Measurements from ENCODE around the gene GIGYF2. TPM values are rescaled to one million over a fixed set of nuclear protein-coding genes. Genes with fewer than 3 reads are reported as not detected.

GIGYF2 gene
- total RNA-seq, 1 experiment from 2014 or later, result 60.6 TPM

DNA sequence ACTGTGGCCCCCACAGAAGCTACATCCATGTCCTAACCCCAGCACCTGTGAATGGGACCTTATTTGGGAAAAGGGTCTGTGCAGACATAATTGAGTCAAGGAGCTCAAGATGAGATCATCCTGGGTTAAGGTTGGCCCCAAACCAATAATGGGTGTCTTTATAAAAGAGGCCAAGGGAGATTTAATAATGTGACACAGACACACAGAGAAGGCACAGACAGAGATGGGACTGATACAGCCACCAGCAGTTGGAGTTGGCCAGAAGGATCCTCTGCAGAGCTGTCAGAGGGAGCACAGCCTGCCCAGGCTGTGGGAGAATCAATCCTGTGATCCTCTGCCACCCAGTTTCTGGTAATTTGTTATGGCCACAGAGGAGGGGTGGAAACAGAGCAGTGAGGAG is 199.0 kb downstream of the GIGYF2 start:
- Histone ChIP-seq H3K27ac (ENCODE audit: low read depth, low read length) (no peak overlapping the region), H3K79me2 (ENCODE audit: insufficient read depth, low read length) (no peaks in the 10 kb centered on the region), H3K9me2 (ENCODE audit: insufficient read depth) (no peaks in the 10 kb centered on the region), H3K9me3 (ENCODE audit: control insufficient read depth in 1 of 2, insufficient read depth in 1 of 2, low read depth in 1 of 2, low read length in 2 of 2) (no peaks in the 10 kb centered on the region), H3K4me3 (replicated peaks in 1 of 2; ENCODE audit: low read depth in 1 of 2, low read length in 2 of 2) (no peak overlapping the region), H3K36me3 (ENCODE audit: control insufficient read depth in 1 of 2, insufficient read depth in 2 of 2, low read length in 2 of 2) (no peaks in the 10 kb centered on the region), H4K20me1 (ENCODE audit: insufficient read depth) (no peaks in the 10 kb centered on the region), H3K9ac (ENCODE audit: low read length) (no peak overlapping the region), H2AFZ (ENCODE audit: low read depth, low read length, poor library complexity, severe bottlenecking) (no peak overlapping the region), H3K4me1 (ENCODE audit: control insufficient read depth in 1 of 2, insufficient read depth in 2 of 2, low read length in 2 of 2) (peaks cover 11 to 29% of the 10 kb centered on the region in 2 experiments), H3K27me3 (ENCODE audit: insufficient read depth, low read length) (no peaks in the 10 kb centered on the region), H3K4me2 (ENCODE audit: low read length) (no peak overlapping the region)
- no TSS peak for BruUV-seq (replicated peaks)
- POLR2A ChIA-PET, result no interaction called here
- CTCF ChIA-PET, result no interaction called here
- DNase-seq (ENCODE audit: low read depth, low spot score), result no peak
- intact Hi-C loops (cut with micrococcal nuclease), result no loop called here
- RAD21 ChIA-PET (ENCODE audit: low non-redundant PET in 1 of 2, low total read pairs in 2 of 2, uncharacterized antibody in 2 of 2, unreplicated experiment in 2 of 2), result interaction anchor here in 1 of 2 experiments (0.6 kb wide), 1 partner anchor 143 kb away, joined by 4 read pairs; no protein-coding TSS in a partner anchor
- TF ChIP-seq, protein P1, sequence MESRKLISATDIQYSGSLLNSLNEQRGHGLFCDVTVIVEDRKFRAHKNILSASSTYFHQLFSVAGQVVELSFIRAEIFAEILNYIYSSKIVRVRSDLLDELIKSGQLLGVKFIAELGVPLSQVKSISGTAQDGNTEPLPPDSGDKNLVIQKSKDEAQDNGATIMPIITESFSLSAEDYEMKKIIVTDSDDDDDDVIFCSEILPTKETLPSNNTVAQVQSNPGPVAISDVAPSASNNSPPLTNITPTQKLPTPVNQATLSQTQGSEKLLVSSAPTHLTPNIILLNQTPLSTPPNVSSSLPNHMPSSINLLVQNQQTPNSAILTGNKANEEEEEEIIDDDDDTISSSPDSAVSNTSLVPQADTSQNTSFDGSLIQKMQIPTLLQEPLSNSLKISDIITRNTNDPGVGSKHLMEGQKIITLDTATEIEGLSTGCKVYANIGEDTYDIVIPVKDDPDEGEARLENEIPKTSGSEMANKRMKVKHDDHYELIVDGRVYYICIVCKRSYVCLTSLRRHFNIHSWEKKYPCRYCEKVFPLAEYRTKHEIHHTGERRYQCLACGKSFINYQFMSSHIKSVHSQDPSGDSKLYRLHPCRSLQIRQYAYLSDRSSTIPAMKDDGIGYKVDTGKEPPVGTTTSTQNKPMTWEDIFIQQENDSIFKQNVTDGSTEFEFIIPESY (IDR thresholded peaks at IDR 0.05; ENCODE audit: extremely low read depth, insufficient replicate concordance, low read length), result no peak
- TF ChIP-seq, protein P2, sequence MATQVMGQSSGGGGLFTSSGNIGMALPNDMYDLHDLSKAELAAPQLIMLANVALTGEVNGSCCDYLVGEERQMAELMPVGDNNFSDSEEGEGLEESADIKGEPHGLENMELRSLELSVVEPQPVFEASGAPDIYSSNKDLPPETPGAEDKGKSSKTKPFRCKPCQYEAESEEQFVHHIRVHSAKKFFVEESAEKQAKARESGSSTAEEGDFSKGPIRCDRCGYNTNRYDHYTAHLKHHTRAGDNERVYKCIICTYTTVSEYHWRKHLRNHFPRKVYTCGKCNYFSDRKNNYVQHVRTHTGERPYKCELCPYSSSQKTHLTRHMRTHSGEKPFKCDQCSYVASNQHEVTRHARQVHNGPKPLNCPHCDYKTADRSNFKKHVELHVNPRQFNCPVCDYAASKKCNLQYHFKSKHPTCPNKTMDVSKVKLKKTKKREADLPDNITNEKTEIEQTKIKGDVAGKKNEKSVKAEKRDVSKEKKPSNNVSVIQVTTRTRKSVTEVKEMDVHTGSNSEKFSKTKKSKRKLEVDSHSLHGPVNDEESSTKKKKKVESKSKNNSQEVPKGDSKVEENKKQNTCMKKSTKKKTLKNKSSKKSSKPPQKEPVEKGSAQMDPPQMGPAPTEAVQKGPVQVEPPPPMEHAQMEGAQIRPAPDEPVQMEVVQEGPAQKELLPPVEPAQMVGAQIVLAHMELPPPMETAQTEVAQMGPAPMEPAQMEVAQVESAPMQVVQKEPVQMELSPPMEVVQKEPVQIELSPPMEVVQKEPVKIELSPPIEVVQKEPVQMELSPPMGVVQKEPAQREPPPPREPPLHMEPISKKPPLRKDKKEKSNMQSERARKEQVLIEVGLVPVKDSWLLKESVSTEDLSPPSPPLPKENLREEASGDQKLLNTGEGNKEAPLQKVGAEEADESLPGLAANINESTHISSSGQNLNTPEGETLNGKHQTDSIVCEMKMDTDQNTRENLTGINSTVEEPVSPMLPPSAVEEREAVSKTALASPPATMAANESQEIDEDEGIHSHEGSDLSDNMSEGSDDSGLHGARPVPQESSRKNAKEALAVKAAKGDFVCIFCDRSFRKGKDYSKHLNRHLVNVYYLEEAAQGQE (IDR thresholded peaks at IDR 0.05; ENCODE audit: low read depth), result no peak
- TF ChIP-seq POLR2A (IDR thresholded peaks at IDR 0.05; ENCODE audit: borderline replicate concordance, extremely low read depth, insufficient read depth, insufficient read length), result no peak
- ATAC-seq, result no peak

All from HCT116 (cell line).